NCI-H69 (cell line): ENCODE data around the gene ADCY9.

Experiments
- DNase-seq: peaks from one replicate; lab custom pipeline; 2025; lab: John Stamatoyannopoulos, UW

The ADCY9 gene

DNA sequence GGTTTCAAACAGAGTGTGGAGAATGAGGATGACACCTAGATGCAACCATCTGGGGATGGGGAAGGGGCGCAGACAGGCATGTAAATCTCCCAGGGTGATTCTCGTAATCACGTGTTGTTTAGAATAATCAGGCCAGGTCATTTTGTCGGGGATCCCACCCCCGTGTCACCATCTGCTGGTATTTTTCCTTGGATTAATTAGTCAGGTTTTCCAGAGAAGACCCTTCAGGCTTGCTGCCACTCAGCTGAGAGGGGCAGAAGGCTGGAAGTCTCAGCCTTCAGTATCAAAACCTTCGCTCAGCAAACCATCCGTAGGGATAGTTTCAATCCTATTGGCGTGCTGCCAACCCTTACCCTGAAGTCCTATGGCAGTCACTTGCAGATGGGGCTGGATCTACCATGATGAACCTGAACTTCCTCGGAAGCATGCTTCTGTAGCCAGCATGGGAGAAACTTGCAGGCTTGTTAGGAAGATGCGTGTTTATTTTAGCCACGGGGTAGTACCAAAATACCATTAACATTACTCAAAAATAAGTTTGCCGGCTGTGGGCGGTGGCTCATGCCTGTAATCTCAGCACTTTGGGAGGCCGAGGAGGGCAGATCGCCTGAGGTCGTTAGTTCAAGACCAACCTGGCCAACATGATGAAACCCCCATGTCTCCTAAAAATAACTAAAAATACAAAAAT is 7.5 kb upstream of the ADCY9 start:
- peak; percentile 55 for DNase-seq

DNA sequence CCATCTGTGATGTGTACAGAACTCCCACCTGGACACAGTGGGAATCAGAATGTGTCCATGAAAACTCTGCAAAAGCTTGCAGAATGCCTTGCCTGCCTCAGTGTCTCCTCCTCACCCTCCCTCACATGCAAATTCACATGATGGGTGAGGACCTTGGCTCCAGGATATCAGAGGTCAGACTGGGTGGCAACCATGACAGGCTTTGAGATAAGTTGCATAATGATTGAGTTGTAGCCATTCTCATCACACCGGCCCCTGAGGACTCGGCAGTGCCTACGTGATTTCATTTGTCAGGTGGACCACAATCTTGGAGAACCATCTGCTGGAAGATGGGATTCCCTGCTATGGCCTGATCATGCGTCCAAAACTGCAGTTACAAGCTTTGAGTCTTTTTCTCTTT is 3.9 kb upstream of the ADCY9 start:
- no peak for DNase-seq

DNA sequence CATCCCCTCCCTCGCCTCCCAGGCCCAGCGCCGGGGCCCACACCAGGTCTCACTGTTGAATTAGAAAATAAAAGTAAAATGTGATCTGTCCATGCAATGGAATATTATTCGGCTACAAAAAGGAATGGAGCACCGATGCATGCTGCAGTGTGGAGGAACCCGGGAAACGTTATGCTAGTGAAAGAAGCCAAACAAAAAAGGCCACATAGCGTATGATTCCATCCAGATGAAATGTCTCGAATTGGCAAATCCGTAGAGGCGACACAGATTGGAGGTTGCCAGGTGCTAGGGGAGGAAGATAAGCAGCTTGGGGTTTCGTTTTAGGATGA is 972 bp upstream of the ADCY9 start:
- no peak for DNase-seq

DNA sequence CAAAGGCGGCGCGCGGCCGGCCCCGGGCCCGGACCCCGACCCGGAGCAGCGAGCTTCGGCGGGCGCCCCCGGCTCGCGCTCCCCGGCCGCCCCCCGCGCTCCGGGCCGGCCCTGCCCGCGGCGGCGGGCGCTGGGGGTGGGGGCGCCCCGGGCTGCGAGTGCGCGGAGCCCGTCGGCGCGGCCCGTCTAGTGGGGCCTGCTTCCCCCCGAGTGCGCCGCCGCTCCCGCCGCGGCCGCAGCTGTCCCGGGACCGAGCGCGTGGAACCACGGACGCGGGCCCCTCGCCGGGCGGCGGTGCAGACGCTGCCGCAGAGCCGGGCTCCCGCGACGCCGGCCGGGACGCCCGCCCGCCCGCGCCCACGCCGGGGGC is 308 bp downstream of the ADCY9 start:
- no peak for DNase-seq

DNA sequence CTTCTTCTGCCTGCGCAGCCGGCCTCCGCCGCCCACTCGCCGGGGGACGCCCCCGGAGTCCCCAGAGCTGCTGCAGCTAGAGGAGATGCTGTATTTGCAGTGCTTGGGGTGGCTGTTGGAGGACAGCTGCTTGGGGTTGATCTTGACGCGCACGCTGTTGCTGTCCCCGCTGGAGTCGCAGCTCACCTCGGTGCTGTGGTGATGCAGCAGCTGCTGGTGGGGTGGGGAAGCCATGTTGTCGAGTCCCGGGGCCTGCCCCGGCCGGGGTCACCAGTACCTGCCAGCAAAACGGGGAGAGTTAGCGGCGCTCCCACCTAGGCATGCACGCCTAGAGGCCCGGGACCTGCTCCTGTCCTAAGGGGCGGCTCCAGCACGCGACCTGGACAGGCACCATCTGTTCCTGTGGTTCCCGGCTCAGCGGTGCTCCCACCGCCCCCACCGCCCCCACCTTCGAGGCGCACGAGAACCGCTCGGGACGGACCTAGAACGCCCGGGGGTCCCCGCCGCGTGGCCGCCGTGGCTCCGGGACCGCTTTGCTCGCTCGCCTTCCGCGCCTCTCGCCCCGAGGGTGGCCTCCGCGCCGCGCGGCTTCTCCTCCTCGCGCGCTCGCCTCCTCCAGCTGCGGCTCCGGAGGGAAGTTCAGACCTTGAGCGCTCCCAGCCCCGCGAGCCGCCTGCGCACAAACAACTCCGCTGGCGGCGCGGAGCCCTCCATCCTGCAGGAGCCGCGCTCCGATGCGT is 863 bp downstream of the ADCY9 start:
- peak; percentile 85 for DNase-seq

DNA sequence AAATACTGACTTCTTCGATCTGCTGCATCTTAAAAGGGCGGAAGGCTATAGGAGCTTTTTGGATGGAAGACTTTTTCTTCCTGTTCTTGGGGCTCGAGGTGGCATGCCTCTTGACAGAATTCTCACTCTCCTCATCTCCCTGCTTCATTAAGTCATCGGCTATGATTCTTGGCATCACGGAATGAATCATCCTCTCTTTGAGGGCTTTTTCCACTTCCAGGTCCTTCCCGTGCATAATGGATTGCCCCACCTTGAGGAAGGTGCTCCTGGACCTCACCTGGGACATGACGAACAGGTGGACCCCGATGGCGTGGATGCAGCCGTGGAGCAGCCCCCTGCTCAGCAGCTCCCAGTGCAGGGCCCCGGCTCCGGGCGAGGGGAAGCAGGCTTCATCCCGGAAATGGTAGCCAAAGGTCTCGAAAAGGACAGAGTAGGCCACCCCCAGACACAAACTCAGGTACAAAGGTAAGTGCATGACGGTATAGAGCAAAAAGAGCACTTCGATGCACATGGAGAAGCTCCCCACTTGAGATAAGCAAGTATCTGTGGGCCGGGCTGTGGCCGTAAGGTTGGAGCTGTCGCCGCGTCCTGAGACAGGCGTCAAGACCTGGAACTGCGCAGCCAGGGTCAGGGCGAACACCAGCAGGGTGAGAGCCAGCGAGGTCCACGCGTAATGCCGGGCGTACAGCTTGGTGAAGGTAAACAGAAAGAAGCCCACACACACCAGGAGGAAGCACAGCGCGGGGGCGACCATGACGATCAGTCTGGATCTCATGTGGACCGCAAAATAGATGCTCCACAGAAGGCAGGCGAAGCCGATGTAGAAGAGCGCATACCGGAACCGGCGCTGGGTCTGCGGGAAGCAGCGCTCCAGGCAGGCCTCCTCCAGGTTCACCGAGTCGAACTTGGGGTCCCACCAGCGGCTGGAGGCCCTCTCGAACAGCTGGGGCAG is 1.7 kb downstream of the ADCY9 start:
- DNase-seq: no peak

DNA sequence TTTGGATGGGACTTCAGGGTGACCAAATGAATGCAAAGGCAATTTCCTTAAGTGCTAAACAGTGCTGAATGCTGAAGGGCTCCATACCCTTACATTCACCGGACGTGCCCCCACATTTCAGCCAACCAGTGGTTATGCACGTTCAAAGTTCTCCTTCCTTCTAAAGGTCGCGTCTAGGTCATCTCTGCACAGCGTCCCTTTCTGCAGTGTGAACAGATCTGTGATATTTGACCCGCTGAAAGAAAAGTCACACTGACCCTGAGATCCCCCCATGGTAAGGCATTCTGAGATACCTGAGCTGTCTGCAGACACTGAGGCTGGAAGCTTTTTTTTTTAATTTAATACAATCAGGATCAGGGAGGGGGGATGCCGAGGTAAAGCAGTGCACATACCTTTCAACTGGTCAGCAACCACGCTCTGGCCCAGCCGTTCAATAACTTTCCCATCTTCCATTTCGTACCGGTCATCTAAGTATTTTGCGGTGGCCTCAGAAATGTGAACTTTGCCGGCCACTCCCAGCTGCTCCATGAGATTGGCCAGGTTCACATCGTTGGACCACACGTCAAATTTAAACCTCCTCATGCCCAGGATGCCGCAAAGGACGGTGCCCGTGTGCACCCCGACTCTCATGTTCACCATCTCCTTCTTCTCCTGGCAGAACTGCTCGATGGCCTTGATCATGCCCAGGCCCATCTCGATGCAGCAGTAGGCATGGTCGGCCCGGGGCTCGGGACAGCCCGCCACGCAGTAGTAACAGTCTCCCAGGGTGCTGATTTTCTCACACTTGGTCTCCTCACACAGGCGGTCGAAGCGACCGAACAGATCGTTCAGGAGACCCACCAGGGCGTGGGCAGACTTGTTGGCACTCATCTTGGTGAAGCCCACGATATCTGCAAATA is 2.6 kb downstream of the ADCY9 start:
- no peak for DNase-seq

DNA sequence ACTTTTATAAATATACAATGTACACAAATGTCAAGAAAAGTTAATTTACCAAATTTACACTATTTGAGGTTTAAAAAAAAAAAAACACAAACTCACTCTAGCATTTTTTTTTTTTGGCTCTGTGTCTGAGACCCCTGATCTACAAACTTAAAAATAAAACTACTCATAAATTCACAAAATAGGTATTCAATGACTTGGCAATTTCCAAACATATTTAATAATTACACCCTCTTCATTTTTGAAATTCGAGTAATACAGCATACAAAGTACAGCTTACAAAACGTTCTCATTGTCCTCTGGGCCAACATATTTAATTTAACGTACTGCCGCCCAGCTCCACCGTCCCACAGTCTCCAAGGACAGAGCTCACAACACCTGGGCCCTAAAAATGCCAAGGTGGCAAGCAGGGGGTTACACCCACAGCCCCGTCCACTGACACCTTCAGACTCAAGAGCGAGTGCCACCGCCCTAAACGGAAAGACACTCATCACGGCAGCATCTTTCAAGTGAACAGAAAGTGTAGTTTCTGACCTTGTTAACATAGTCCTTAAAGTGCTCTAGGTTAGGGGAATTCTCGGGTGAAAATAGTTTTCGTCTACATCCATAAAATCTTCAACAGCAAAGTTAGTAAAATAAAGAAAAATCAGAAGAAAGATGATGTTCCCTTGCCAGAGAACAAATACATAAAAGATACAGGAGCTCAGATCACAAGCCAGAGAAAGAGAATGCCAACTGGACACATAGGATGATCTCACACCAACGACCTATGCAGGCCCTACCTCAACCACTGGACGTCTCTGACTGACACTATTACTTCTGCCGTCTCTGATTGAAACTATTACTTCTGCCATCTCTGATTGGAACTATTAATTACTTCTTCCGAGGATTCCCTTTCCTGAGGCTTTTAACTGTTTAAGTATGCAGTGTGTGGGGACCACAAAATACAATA is 4.2 kb downstream of the ADCY9 start:
- peak; percentile 26 for DNase-seq

DNA sequence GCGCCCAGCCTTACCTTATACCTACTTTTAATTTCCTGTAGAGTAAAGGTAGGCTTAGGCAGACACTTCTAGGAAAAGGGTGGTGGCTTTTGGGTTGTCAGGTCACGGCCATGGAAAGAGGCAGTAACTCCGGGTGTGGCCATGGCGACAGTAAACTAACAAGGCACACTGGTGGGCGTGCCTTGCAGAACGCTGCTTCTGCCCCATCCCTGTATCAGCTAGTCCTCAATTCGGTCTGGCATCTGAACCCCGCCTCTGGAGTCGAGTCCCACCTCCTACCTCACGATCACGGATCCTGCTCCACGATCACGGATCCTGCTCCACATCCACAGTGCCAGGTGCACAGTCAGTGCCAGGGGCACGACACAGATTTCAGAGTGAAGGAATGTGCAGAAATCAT is 5.6 kb downstream of the ADCY9 start:
- DNase-seq: no peak

DNA sequence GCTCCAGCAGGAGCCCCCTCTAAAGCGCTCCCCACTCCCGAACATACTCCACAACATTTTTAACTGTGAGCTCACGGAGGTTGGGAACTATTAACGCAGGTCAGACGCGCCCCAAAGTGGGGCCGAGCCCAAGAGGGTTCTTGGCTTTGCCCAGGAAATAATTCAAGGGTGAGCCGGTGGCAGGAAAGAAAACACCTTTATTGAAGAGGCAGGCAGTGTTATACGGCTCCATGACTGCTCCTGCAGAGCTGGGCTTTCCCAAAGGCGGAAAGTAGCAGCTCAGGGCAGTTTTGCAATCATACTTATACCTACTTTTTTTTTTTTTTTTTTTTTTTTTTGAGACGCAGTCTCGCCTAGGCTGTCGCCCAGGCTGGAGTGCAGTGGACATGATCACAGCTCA is 6.2 kb downstream of the ADCY9 start:
- DNase-seq: no peak

DNA sequence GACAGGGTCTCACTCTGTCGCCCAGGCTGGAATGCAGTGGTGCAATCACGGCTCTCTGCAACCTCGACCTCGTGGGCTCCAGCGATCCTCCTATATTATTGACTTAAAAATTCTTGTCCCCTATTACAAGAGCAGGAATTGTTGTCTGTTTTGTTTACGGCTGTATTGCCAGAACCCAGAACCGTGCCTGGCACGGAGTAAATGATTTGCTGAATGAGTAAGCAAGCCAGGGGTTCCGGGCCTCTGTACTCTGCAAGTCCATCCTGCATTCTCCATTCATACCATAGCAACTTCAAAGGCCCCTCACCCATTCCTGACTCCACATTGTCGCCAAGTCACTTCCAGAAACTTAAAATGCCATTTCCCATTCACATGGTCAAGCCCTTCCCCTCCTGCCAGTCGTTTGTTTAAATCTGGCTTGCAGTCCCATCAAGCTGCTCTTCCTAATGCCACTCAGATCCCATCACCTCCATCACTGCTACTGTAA is 6.9 kb downstream of the ADCY9 start:
- DNase-seq: no peak

DNA sequence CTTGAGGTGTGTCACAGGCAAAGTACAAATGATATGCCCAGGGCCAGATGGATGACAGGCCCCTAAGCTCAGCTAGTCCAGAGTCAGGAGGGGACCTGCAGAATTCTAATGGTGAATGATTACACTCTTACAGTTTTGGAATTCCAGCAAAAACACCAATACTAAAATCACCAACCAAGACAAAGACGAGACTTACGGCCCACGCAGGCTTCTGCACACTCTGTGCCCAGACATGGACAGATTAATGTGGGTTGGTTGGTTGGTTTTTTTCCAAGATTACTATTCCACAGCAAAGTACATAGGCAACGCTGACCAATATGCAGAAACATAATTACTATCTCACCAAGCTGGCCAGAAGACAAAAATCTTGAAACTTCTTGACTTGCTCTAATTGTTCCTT is 9.7 kb downstream of the ADCY9 start:
- DNase-seq: no peak

DNA sequence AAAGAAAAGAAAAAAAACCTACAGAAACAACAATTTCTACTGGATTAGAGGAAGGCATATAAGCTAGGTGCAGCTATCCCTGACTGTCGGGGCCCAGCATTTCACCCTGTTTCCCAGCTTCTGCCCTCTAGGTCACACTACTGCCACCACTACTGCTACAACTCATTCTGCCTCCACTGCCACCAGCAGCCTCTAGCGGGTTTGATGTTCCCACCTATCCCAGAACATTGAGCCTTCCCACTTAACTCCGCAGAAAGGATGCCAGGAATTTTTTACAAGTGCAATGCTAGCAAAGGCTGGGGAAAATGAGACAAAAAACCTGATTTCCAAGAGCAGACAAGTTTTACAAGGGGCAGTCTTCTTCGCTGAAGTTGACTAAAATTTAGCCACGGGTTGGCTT is 10.4 kb downstream of the ADCY9 start:
- DNase-seq: no peak

DNA sequence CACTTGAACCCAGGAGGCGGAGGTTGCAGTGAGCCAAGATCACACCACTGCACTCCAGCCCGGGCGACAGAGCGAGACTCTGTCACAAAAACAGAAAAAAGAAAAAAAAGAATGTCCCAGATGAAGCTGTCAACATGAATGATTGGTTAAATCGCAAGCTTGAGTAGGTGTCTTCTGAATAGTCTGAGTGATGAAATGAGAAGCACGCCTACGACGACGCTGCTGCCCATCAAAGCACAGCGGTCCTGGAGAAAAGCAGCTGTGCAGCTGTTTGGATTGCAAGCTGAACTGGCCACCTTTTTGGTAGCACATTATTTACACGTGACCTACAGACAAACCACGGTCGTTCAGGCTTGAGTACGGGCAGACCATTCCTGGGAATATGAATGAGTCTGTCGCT is 12.5 kb downstream of the ADCY9 start:
- DNase-seq: no peak

DNA sequence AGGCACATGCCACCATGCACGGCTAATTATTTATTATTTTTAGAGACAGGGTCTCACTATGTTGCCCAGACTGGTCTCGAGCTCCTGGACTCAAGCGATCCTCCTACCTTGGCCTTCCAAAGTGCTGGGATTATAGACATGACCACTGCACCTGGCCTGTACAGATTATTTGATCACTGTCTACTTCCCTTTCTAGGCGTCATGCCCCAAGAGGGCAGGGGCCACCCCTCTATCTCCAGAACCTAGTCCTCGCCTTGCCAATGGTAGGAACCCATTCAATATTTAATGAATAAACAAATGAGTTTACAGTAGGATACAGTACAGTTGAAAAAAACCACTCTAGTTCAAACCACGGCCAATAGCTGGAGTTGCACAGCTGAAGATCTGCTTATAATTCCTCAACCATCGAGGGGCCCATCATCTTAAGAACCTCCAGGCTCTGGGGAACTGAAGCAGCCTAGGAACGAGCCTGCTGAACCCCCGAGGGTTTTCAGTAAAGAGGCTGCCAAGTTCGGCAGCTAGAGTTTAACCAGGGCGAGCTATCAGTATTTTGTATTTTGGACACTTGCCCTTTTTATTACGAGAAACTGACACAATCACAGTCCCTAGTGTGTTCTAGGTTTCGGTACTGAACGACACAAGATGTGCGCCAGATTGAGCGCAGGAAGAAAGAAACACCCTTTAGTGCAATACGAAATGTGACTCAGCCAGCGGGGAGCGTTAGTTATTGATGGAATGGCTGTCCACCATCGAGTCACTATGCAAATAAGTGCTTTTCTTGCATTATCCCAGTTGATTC is 14.6 kb downstream of the ADCY9 start:
- DNase-seq: no peak

DNA sequence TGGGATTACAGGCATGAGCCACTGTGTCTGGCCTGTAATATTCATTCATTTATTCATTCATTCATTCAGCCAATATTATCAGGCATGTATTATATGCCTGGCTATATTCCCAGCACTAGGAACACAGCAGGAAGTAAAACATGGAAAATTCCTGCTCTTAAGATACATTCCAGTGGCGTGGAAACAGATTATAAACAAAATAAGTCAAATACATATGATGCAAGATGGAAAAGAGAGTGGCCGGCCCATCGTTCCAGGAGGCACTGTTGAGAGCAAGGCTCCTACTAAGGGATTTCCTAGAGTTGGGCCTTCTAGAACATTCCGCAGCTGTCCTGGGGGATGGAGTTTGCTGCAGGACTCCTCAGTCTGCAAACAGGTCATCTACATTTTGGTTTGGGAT is 17.7 kb downstream of the ADCY9 start:
- DNase-seq: no peak

DNA sequence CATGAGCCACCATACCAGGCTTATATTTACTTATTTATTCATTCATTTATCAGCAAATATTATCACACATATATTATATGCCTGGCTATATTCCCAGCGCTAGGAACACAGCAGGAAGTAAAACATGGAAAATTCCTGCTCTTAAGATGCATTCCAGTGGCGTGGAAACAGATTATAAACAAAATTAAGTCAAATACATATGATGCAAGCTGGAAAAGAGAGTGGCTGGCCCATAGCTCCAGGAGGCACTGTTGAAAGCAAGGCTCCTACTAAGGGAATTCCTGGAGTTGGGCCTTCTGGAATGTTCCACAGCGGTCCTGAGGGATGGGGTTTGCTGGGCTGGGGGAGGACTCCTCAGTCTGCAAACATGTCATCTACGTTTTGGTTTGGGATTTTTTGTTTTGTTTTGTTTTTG is 18.4 kb downstream of the ADCY9 start:
- DNase-seq: no peak

DNA sequence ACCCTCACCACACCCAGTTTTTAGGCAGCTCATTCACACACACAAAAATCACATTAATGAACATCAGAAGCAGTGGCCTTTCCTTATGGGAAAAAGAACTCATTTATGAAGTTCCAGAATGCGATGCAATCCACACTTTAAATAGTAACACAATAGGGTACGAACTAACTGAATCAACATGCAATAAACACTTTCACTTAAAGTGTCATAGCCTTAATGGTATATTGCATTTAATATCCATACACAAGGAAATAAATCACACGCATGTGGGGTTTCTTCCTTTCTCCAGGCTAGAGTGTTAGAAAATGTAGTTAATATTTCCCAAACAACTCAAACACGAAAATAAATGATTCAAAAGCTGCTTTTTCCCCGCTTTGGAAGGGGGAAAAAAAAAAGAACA is 19.7 kb downstream of the ADCY9 start:
- DNase-seq: peak; percentile 27

DNA sequence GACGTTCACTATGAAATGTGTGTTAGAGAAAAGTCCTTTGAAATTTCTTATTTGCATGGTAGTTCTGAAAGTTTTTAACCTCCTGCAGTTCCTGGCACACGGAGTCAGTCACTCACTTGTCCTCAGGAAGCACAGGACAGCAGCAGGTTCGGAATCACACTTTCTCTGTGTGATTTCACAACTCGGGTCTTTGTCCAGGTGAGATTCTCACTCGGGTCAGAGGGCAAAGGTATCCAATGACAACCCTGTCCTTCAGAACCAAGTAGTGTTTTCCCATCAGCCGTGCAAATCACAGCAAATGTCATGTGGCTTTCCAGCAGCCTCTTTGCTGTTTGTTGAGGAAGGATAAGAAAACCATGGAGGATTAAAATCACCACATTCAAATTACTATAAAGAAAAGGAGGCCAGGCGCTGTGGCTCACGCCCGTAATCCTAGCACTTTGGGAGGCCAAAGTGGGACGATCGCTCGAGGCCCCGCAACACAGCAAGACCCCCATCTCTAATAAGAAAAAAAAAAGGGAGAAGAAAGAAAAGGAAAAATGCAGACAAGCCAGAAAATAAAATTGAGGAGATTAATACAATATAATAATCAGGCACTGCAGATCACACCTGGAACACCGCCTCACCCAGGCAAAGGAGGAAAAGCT is 22.0 kb downstream of the ADCY9 start:
- DNase-seq: no peak
